Left ventricle myocardium superior (tissue), 1 donor: ENCODE data around the gene SMC1A. TPM values are rescaled to one million over a fixed set of nuclear protein-coding genes. Genes with fewer than 3 reads are reported as not detected.
"Not testable (repeated sequence)": the region's sequence is repeated elsewhere in the genome, so short reads cannot be mapped to it uniquely, and the experiment has no call there.

Experiments
- ATAC-seq: fragments of 200-7000 bp; cut with Tn5 transposase; one replicate; pipeline ENCODE4 v1.9.1; 2020; ENCODE audit warnings: mild to moderate bottlenecking, moderate library complexity
- DNase-seq: peaks from one replicate; pipeline ENCODE4 v3.0.0-alpha.2; 2020
- intact Hi-C: fragments of 100-400 bp; cut with micrococcal nuclease; formaldehyde crosslinking; loops from one replicate; pipeline ENCODE4 v1.11.0; 2022
- long read RNA-seq: library from polyadenylated mRNA; unstranded; transcript quantifications from one replicate; pipeline ENCODE4 v2.0.0, GENCODE V29; 2021
- total RNA-seq: library from RNA; stranded (reverse); fragmentation: NEBNext Ultra II Directional; extraction: Animal tissue kit (Norgen Biotek cat#: 25700); gene quantifications from one replicate; pipeline ENCODE4 v1.2.1, GENCODE V29; 2021
- donor health status: DM: no; HTN: yes; CAD: no; lungs with severe emphysema.

Gene SMC1A
- 40.2 TPM for total RNA-seq
- long read RNA-seq, full-length matches to known transcripts: 14 of 56 reads
- long read RNA-seq, partial matches to known transcripts: 36 of 56 reads
- long read RNA-seq, other reads (novel, unspliced or antisense): 6 of 56 reads

- DNase-seq (peak; percentile 96), ATAC-seq (peak; percentile 97)
- intact Hi-C loops: no loop called here
Observed at GRCh38 chrX:53422086-53422860, at the start of gene SMC1A. Gene SMC1A (minus strand): TSS chrX:53422654. CDS start chrX:53422600, 54 bp downstream.

DNA sequence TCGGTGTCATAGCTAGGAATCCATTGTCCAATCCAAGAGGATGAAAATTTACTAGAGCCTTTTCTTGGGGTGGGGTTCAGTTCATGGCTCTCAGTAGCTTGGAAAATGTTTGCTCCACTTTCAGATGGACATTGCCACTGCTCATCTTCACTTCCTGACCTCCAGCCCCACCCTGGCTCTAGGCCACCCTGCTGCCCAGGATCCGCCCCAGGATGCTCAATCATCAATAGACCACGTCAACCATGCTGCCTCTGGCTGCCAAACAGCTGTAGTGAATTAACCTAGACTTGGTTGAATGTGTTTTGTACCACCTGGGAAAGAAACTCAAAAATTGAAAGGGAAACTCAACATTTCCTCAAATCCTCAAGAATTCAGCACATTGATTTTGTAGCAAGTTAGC is 48.9 kb upstream of the SMC1A start:
- ATAC-seq (no peak), DNase-seq (no peak)
- intact Hi-C loops: no loop called here

DNA sequence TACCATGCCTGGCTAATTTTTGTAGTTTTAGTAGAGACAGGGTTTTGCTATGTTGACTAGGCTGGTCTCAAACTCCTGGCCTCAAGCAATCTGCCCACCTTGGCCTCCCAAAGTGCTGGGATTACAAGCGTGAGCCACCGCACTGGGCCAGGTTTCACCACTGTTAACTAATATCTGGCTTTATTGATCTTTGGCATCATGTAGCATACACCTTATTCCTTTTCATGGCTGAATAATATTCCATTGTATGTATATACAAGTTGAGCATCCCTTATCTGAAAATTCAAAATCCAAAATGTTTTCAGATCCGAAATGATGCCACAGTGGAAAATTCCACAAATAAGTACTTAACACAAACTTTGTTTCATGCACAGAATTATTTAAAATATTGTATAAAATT is 46.2 kb upstream of the SMC1A start:
- ATAC-seq, DNase-seq, intact Hi-C loops: not testable (repeated sequence)

DNA sequence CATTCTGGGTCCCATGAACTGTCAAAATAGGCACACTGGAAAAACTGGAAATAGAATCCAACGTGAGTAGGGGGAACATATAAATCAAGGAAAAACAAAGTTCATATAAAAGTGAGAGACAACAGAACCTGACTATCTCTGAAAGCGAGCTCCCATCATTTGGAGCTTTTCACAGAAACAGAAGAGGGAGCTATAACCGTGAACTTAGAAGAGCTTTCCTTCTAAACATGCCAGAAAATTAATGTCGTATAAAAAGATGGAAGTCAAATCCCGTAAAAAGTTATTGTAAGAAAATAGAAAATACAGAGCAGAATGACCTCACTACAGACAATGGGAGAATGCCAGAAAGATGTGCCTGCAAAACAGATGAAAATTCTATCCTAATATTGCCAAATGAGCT is 35.6 kb upstream of the SMC1A start:
- intact Hi-C loops: no loop called here
- ATAC-seq: no peak

GRCh38 chrX:53456254-53456653 is 33.8 kb upstream of the SMC1A start:
- ATAC-seq (no peak), DNase-seq (no peak)
- intact Hi-C loops: no loop called here

More for the DNA sequence above, 35.6 kb upstream of the SMC1A start:
- no peak for DNase-seq

DNA sequence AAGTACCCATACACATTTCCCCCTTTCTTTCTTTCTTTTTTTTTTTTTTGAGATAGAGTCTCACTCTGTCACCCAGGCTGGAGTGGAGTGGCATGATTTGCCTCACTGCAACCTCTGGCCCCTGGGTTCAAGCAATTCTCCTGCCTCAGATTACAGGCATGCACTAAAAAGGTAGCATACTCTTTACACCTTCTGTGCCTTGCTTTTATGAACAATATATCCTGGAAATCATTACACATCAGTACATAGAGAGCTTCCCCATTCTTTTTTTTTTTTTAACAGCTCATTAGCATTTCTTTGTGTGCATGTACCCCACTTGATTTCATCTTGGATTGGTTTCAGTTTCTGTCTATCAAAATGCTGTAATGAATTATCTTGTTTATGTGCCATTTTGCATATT is 30.4 kb upstream of the SMC1A start:
- DNase-seq (no peak), ATAC-seq (no peak)
- intact Hi-C loops: no loop called here

DNA sequence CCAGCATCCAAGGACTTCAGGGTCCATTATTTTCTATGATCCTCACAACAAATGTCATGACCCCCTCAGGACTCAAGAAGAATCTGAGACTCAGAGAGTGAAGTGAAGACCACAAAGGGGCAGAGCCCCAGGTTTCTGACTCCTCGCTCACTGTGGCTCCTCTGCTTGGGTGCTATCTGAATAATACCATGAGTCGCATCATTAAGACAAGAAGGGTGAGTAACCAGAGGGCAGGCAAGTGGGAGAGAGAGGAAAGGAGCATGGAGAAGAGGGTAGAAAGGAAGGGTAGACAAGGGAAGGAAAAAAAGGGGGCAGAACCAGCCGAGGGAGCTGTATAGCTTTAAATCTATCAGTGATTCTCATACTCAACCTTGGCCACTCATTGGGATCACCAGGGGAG is 27.2 kb upstream of the SMC1A start:
- DNase-seq (no peak), ATAC-seq (no peak)
- intact Hi-C loops: no loop called here

- DNase-seq (no peak), ATAC-seq (no peak)
- intact Hi-C loops: no loop called here
Observed at GRCh38 chrX:53447441-53447840, 25.0 kb upstream of the SMC1A start.

DNA sequence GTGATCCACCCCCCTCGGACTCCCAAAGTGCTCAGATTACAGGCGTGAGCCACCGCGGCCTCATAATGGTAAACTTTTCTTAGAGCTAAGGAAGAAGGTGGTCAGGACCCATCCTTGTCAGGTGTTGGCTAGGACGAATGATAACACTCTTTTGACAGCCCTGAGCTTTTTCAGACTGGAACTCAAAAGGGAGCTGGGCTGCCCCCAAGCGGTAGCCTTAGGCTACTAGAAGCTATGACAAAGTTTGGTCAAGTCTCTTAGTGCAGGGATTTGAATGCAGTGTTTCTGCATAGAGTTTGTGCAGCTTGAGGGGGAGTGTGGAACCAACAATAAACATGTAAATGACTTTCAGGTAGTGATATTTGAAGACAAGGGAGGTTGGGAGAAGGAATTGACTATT is 23.5 kb upstream of the SMC1A start:
- ATAC-seq (no peak), DNase-seq (peak; percentile 52)
- intact Hi-C loops: no loop called here

DNA sequence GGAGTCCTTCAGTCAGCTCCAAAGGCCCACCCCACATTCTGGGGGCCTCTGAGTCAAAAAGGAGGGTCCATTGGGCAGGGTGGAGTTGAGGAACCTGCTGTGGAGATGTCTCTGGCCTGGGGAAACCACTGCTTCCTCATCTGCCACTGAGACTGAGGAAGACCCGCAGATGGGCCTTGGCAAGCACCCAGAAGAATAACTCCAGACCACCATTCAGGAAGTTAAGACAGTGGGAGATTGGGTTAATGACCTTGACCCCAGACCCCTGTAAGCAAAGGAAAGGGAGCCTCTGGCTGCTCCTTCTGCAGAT is 19.8 kb upstream of the SMC1A start:
- intact Hi-C loops: no loop called here
- ATAC-seq: no peak

DNA sequence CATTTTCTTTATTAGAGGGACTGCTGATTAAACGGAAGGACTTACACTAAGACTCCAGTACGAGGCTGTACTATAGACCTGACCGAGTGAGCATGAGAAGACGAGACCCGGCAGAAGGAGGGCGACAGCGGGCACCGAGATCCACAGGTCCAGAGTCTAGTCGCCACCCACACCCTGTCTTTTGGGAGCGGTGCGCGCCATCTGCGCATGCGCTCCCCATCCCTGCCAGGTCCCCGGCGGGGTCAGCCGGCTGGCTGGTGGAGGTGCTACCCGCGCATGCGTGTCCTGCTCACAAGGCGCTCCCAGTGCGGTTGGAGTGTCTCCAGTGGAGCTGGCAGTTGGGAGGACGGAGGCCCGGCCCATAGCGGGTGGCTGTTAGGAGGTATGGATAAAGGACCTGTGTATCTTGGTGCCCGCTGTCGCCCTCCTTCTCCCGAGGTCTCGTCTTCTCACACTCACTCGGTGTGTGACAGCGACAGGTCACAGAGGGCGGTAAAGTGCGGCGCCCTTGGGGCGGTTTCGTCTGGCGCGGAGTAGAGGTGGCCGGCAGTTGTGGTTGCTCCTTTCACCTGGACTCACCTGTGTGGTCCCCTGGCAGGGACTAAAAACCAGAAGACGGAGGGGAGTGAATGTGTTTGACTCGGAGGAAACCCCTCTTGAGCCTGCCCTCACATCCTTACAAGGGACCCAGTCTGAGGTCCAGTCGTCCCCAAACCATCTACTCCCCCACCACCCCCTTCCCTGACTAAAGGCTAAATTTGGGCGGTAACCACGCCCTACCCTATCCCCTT is 19.3 kb upstream of the SMC1A start:
- peak; percentile 97 for ATAC-seq
- DNase-seq: peak; percentile 90
- intact Hi-C loops: no loop called here

More for the DNA sequence above, 19.8 kb upstream of the SMC1A start:
- no peak for DNase-seq

GRCh38 chrX:53440621-53441517 is 18.4 kb upstream of the SMC1A start:
- intact Hi-C loops: no loop called here
- peak; percentile 65 for ATAC-seq
- DNase-seq: peak; percentile 77

GRCh38 chrX:53440101-53440500 is 17.6 kb upstream of the SMC1A start:
- intact Hi-C loops: no loop called here
- ATAC-seq (no peak), DNase-seq (no peak)

- ATAC-seq: no peak
- intact Hi-C loops: loop anchor here (10.0 kb wide), 1 partner anchor 124 kb away; no protein-coding TSS in a partner anchor
- no peak for DNase-seq
Observed at GRCh38 chrX:53438832-53439230, 16.4 kb upstream of the SMC1A start.

- ATAC-seq: no peak
Observed at GRCh38 chrX:53438174-53438831, 15.8 kb upstream of the SMC1A start.

DNA sequence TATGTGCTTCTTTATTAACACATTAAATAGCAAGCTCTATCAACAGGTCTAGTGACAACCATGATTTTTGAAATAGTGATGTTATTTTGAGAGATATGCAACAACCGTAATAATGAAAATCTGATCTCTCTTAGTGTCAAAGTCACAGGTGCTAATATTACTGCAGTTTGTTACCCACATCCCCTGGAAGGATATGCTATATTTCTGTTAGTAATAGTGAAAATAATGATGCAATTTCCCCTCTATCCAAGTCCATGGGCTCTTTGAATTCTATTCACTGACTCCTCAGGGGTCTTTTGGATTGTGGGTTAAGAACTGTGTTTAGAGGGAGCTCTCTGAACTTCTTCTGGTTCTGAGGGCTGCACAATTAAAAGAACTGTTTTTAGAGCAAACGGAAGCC is 14.8 kb upstream of the SMC1A start:
- intact Hi-C loops: loop anchor here (10.0 kb wide), 1 partner anchor 122 kb away; no protein-coding TSS in a partner anchor
- no peak for ATAC-seq
- DNase-seq: no peak

More at GRCh38 chrX:53438174-53438831, 15.8 kb upstream of the SMC1A start:
- intact Hi-C loops: loop anchor here (10.0 kb wide), 1 partner anchor 124 kb away; no protein-coding TSS in a partner anchor
- DNase-seq: no peak

GRCh38 chrX:53435997-53436396 is 13.5 kb upstream of the SMC1A start:
- ATAC-seq (peak; percentile 51), DNase-seq (peak; percentile 47)

More at GRCh38 chrX:53435997-53436396, 13.5 kb upstream of the SMC1A start:
- intact Hi-C loops: loop anchor here (10.0 kb wide), 1 partner anchor 121 kb away; no protein-coding TSS in a partner anchor
